ENCODE results near the gene ECI1.

DNA sequence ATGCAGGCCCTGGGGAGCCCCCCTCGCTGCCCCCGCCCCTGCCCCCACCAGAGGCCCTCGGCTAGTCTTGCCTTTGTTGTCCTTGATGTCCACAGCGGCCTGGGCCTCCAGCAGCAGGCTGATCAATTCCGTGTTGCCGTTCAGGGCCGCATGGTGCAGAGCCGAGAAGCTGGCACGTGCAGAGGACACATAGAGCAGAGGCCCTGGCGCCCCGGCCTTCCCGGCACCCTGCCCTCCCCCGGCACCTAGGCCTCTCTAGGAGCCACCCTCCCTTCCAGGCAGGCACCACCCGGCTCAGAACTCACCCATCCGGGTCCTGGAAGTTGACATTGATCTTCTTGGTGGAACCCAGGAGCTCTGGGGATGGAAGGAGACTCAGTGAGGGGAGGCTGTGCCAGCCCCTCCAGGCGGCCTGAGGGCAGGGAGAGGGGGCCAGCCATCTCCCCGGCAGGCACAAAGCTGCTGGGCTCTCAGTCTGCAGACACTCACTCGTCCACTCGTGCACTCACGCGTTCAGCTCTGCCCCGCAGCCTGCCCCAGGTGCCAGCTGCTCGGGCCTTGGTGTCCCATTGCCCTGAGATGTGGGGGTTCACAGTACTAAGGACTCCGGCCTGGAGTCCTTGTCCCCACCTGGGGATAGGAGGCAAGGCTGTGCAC is 61.3 kb downstream of the ECI1 start:
- TF ChIP-seq CTCF (conservative IDR thresholded peaks at IDR 0.05; ENCODE audit: low read depth, low read length): no peak
- no peak for TF ChIP-seq POLR2A (IDR thresholded peaks at IDR 0.05; ENCODE audit: low read depth, low read length)
- no peak for TF ChIP-seq CHD1 (IDR thresholded peaks at IDR 0.05; ENCODE audit: low read depth, low read length)
- TF ChIP-seq SMC3 (IDR thresholded peaks at IDR 0.05; ENCODE audit: low read depth, low read length): no peak
- no peak for TF ChIP-seq CEBPB (IDR thresholded peaks at IDR 0.05; ENCODE audit: low read depth, low read length)

Data from IMR-90 (cell line).